Measurements from ENCODE around the gene FLNB. TPM values are rescaled to one million over a fixed set of nuclear protein-coding genes. Genes with fewer than 3 reads are reported as not detected.

Gene FLNB
- total RNA-seq, 1 experiment from 2014 or later: 309 TPM

GRCh38 chr3:58117561-58118181 lies 109.4 kb downstream of the FLNB start:
- intact Hi-C loops (cut with micrococcal nuclease; ENCODE audit: unreplicated experiment) (no loop called here), in situ Hi-C loops (cut with HindIII; ENCODE audit: low pct_unique_long_range_greater_than_20kb, low sequenced_read_pairs) (no loop called here)
- DNase-seq (ENCODE audit: low read depth, low spot score): no peak
- Histone ChIP-seq H3K4me1 (ENCODE audit: control insufficient read depth, insufficient read depth, low read length) (peaks cover 7% of the 10 kb centered on the region; the same call in 1 of the 2 replicates), H3K27ac (ENCODE audit: low read length) (no peak overlapping the region), H3K27me3 (ENCODE audit: control insufficient read depth, insufficient read depth, low read length) (no peaks in the 10 kb centered on the region), H3K36me3 (ENCODE audit: control insufficient read depth, insufficient read depth, low read length) (peaks cover 21% of the 10 kb centered on the region), H3K9me3 (ENCODE audit: control insufficient read depth, insufficient read depth, low read depth, low read length) (no peaks in the 10 kb centered on the region), H3K4me3 (ENCODE audit: low read depth in 2 of 2, low read length in 2 of 2) (no peak overlapping the region)
- POLR2A ChIA-PET: no interaction called here
- no peak for ATAC-seq
- TF ChIP-seq TCF7L2 (IDR thresholded peaks at IDR 0.05; ENCODE audit: low read depth, low read length) (no peak), SIN3A (IDR thresholded peaks at IDR 0.05; ENCODE audit: borderline replicate concordance, insufficient read depth, low read depth, low read length) (no peak), CTCF (IDR thresholded peaks at IDR 0.05) (no peak), POLR2AphosphoS5 (IDR thresholded peaks at IDR 0.05; ENCODE audit: low read depth, low read length) (no peak)
- TF ChIP-seq, protein P1, sequence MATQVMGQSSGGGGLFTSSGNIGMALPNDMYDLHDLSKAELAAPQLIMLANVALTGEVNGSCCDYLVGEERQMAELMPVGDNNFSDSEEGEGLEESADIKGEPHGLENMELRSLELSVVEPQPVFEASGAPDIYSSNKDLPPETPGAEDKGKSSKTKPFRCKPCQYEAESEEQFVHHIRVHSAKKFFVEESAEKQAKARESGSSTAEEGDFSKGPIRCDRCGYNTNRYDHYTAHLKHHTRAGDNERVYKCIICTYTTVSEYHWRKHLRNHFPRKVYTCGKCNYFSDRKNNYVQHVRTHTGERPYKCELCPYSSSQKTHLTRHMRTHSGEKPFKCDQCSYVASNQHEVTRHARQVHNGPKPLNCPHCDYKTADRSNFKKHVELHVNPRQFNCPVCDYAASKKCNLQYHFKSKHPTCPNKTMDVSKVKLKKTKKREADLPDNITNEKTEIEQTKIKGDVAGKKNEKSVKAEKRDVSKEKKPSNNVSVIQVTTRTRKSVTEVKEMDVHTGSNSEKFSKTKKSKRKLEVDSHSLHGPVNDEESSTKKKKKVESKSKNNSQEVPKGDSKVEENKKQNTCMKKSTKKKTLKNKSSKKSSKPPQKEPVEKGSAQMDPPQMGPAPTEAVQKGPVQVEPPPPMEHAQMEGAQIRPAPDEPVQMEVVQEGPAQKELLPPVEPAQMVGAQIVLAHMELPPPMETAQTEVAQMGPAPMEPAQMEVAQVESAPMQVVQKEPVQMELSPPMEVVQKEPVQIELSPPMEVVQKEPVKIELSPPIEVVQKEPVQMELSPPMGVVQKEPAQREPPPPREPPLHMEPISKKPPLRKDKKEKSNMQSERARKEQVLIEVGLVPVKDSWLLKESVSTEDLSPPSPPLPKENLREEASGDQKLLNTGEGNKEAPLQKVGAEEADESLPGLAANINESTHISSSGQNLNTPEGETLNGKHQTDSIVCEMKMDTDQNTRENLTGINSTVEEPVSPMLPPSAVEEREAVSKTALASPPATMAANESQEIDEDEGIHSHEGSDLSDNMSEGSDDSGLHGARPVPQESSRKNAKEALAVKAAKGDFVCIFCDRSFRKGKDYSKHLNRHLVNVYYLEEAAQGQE (IDR thresholded peaks at IDR 0.05; ENCODE audit: insufficient read depth in 1 of 2, low read depth in 2 of 2, low read length in 1 of 2): no peak
- CTCF ChIA-PET: no interaction called here
- no TSS peak for BruUV-seq (replicated peaks)

GRCh38 chr3:58119186-58119585 lies 111.0 kb downstream of the FLNB start:
- intact Hi-C loops (cut with micrococcal nuclease; ENCODE audit: unreplicated experiment) (no loop called here), in situ Hi-C loops (cut with HindIII; ENCODE audit: low pct_unique_long_range_greater_than_20kb, low sequenced_read_pairs) (no loop called here)
- ChIA-PET POLR2A (no interaction called here), CTCF (no interaction called here)
- DNase-seq (ENCODE audit: low read depth, low spot score) (no peak), ATAC-seq (no peak)
- no TSS peak for BruUV-seq (replicated peaks)
- Histone ChIP-seq H3K4me3 (ENCODE audit: low read depth in 2 of 2, low read length in 2 of 2) (no peak overlapping the region), H3K27me3 (ENCODE audit: control insufficient read depth, insufficient read depth, low read length) (no peaks in the 10 kb centered on the region), H3K4me1 (ENCODE audit: control insufficient read depth, insufficient read depth, low read length) (peaks cover 7% of the 10 kb centered on the region; the same call in 1 of the 2 replicates), H3K36me3 (ENCODE audit: control insufficient read depth, insufficient read depth, low read length) (peaks cover 30% of the 10 kb centered on the region), H3K9me3 (ENCODE audit: control insufficient read depth, insufficient read depth, low read depth, low read length) (no peaks in the 10 kb centered on the region), H3K27ac (ENCODE audit: low read length) (no peak overlapping the region)
- TF ChIP-seq CTCF (IDR thresholded peaks at IDR 0.05) (no peak), SIN3A (IDR thresholded peaks at IDR 0.05; ENCODE audit: borderline replicate concordance, insufficient read depth, low read depth, low read length) (no peak), TCF7L2 (IDR thresholded peaks at IDR 0.05; ENCODE audit: low read depth, low read length) (no peak), POLR2AphosphoS5 (IDR thresholded peaks at IDR 0.05; ENCODE audit: low read depth, low read length) (no peak)
- TF ChIP-seq, protein P1 (IDR thresholded peaks at IDR 0.05; ENCODE audit: insufficient read depth in 1 of 2, low read depth in 2 of 2, low read length in 1 of 2): no peak

Data from Panc1 (cell line).